HG03439 (cell line): Measurements from ENCODE around the gene NKX2-1.
A peak's percentile ranks its signal among the peaks of the same experiment; 100 is the strongest.
"Not testable (repeated sequence)": the region's sequence is repeated elsewhere in the genome, so short reads cannot be mapped to it uniquely, and the experiment has no call there.

Source experiments
- ATAC-seq: cut with Tn5 transposase; IDR thresholded peaks from one replicate; pipeline ENCODE4 v1.9.1; 2021; ENCODE audit warnings: mild to moderate bottlenecking, moderate library complexity; ENCODE audit not compliant: unreplicated experiment

Gene NKX2-1

GRCh38 chr14:36519431-36520321 is at the start of gene NKX2-1:
Gene NKX2-1 (minus strand): TSS chr14:36520232. CDS start chr14:36520129, 103 bp downstream.
- no peak for ATAC-seq

GRCh38 chr14:36556811-36557433 is 36.9 kb upstream of the NKX2-1 start:
- no peak for ATAC-seq

- ATAC-seq = no peak
Observed at GRCh38 chr14:36555998-36556743, 36.1 kb upstream of the NKX2-1 start.

GRCh38 chr14:36553656-36554260 is 33.7 kb upstream of the NKX2-1 start:
- ATAC-seq = peak; percentile 63

GRCh38 chr14:36550899-36551298 is 30.9 kb upstream of the NKX2-1 start:
- ATAC-seq = no peak

GRCh38 chr14:36544280-36544679 is 24.2 kb upstream of the NKX2-1 start:
- ATAC-seq = not testable (repeated sequence)

GRCh38 chr14:36538051-36538450 is 18.0 kb upstream of the NKX2-1 start:
- no peak for ATAC-seq

- no peak for ATAC-seq
Observed at GRCh38 chr14:36529062-36529461, 9.0 kb upstream of the NKX2-1 start.

- ATAC-seq = no peak
Observed at GRCh38 chr14:36525746-36526099, 5.7 kb upstream of the NKX2-1 start.

- no peak for ATAC-seq
Observed at GRCh38 chr14:36524874-36525745, 5.1 kb upstream of the NKX2-1 start.

GRCh38 chr14:36524220-36524837 is 4.3 kb upstream of the NKX2-1 start:
- ATAC-seq = no peak

GRCh38 chr14:36522972-36523715 is 3.1 kb upstream of the NKX2-1 start:
- ATAC-seq = no peak

GRCh38 chr14:36522347-36522971 is 2.4 kb upstream of the NKX2-1 start:
- no peak for ATAC-seq

GRCh38 chr14:36521598-36522345 is 1.7 kb upstream of the NKX2-1 start:
- ATAC-seq = no peak

GRCh38 chr14:36520601-36521525 is 831 bp upstream of the NKX2-1 start:
- no peak for ATAC-seq

GRCh38 chr14:36518586-36519430 is 1.2 kb downstream of the NKX2-1 start:
- no peak for ATAC-seq
